ENCODE data around the gene GALNT17.

GALNT17 gene

DNA sequence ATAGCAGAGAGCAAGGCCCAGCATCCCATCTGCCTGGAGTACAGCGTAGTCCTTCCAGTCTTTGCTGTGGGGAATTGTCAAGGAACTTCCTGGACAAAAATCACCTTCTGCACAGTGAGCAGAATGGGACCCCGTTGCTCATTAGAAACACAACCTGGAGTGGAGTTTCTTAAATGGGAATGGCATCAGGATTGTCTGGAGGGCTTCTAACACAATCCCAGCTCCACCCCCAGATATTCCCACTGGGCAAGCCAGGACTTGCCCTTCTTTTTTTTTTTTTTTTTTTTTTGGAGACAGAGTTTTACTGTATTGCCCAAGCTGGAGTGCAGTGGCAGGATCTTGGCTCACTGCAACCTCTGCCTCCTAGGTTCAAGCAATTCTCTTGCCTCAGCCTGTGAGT is 356.4 kb downstream of the GALNT17 start:
- H3K27ac ChIP-seq = no peak overlapping the region
- no peak overlapping the region for H3K4me2 ChIP-seq
- H4K20me1 ChIP-seq = no peaks in the 10 kb centered on the region
- H3K36me3 ChIP-seq = no peaks in the 10 kb centered on the region
- no peaks in the 10 kb centered on the region for H3K27me3 ChIP-seq
- H3K4me3 ChIP-seq = no peak overlapping the region
- H3K9me3 ChIP-seq = no peaks in the 10 kb centered on the region
- no peaks in the 10 kb centered on the region for H3K4me1 ChIP-seq
- H3K9ac ChIP-seq = no peak overlapping the region
- no peak for TF ChIP-seq Cebpa-rat (IDR thresholded peaks at IDR 0.05)

DNA sequence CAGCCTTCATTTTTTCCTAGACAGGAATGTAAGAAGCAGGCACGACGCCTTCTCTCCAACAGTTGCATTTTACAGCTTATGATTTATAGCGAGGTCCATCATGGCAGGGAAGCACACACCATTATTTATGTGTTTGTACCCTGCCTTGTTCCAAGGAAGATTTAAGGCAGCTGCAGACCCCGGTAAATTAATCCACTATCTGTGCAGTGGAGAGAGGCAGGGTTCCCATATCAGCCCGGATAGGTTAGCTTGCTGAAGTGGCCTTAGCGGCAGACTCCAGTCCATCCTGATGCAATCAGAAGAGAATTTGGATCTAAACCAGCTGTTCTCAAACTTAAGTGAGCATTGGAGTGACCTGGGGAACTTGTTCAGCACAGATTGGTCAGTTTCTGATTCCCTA is 359.4 kb downstream of the GALNT17 start:
- no peaks in the 10 kb centered on the region for H3K27me3 ChIP-seq
- H3K9ac ChIP-seq = no peak overlapping the region
- no peaks in the 10 kb centered on the region for H3K4me1 ChIP-seq
- no peak overlapping the region for H3K4me2 ChIP-seq
- no peaks in the 10 kb centered on the region for H3K9me3 ChIP-seq
- no peak overlapping the region for H3K27ac ChIP-seq
- TF ChIP-seq Cebpa-rat (IDR thresholded peaks at IDR 0.05) = no peak
- H4K20me1 ChIP-seq = no peaks in the 10 kb centered on the region
- H3K4me3 ChIP-seq = no peak overlapping the region
- H3K36me3 ChIP-seq = no peaks in the 10 kb centered on the region

DNA sequence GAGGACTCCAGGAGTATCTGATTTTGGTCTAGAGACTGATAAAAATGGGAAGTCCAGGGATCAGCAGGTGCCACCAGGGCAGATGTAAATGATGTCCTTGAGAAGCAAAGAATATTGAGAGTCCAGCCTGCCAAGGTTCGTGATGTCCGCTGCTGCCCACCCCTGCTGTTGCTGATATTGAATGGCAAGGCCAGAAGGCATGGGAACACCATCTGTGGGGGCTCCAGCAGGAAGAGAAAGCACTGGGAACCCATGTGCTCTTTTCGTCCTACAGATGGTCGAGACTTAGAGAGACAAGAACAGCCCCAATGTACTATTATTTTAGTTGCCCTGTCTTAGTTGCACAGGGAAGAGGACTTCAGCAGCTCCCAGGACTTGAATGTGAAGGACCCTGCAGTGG is 363.9 kb downstream of the GALNT17 start:
- no peaks in the 10 kb centered on the region for H3K27me3 ChIP-seq
- TF ChIP-seq Cebpa-rat (IDR thresholded peaks at IDR 0.05) = no peak
- H3K4me1 ChIP-seq = no peaks in the 10 kb centered on the region
- H3K4me2 ChIP-seq = no peak overlapping the region
- H3K9me3 ChIP-seq = no peaks in the 10 kb centered on the region
- no peak overlapping the region for H3K27ac ChIP-seq
- H4K20me1 ChIP-seq = no peaks in the 10 kb centered on the region
- H3K36me3 ChIP-seq = no peaks in the 10 kb centered on the region
- no peak overlapping the region for H3K4me3 ChIP-seq
- H3K9ac ChIP-seq = no peak overlapping the region

DNA sequence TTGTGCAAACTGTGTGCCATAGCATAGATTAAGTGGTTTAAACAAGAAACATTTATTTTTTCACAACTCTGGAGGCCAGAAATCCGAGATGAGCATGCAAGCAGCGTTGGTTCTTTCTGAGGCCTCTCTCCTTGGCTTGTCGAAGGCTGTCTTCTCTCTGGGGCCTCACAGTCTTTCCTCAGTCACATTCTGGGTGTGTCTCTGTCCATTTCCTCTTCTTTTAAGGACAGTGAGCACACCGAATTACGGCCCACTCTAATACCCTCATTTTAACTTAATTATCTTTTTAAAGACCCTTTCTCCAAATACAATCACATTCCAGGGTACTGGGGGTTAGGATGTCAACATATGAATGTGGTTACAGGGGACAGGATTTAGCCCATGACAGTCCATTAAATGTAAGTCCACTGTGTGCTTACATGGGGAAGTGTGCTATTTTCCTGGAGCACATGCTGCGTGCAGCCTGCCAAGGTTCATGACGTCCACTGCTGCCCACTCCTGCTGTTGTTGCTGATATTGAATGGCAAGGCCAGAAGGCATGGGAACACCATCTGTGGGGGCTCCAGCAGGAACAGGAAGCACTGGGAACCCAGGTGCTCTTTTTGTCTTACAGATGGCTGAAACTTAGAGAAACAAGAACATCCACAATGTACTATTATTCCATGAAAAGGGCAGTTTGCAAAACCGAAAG is 365.5 kb downstream of the GALNT17 start:
- Histone ChIP-seq H3K9ac (no peak overlapping the region), H3K9me3 (no peaks in the 10 kb centered on the region), H3K4me2 (no peak overlapping the region), H4K20me1 (no peaks in the 10 kb centered on the region), H3K27ac (no peak overlapping the region), H3K4me1 (no peaks in the 10 kb centered on the region), H3K27me3 (no peaks in the 10 kb centered on the region), H3K4me3 (no peak overlapping the region), H3K36me3 (no peaks in the 10 kb centered on the region)
- TF ChIP-seq Cebpa-rat (IDR thresholded peaks at IDR 0.05) = no peak

DNA sequence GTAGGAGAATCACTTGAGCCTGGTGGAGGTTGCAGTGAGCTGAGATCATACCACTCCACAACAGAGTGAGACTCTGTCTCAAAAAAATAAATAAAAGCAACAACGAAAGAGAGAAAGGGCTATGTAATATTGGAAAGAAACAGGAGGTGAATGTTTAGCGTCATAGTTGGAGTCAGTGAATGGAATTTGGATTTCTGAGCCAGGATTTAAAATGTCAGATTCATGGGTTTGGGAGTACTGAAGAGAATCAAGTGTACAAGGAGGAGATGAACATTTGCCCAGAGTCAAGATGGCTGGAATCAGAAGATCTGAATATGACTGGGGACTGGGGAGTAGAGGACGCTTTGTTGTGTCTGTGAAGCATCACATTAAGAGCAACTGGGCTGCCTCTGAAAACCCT is 366.4 kb downstream of the GALNT17 start:
- Histone ChIP-seq H3K27me3 (no peaks in the 10 kb centered on the region), H4K20me1 (no peaks in the 10 kb centered on the region), H3K36me3 (no peaks in the 10 kb centered on the region), H3K4me2 (no peak overlapping the region), H3K4me1 (no peaks in the 10 kb centered on the region), H3K9me3 (no peaks in the 10 kb centered on the region), H3K27ac (no peak overlapping the region), H3K9ac (no peak overlapping the region), H3K4me3 (no peak overlapping the region)
- no peak for TF ChIP-seq Cebpa-rat (IDR thresholded peaks at IDR 0.05)

DNA sequence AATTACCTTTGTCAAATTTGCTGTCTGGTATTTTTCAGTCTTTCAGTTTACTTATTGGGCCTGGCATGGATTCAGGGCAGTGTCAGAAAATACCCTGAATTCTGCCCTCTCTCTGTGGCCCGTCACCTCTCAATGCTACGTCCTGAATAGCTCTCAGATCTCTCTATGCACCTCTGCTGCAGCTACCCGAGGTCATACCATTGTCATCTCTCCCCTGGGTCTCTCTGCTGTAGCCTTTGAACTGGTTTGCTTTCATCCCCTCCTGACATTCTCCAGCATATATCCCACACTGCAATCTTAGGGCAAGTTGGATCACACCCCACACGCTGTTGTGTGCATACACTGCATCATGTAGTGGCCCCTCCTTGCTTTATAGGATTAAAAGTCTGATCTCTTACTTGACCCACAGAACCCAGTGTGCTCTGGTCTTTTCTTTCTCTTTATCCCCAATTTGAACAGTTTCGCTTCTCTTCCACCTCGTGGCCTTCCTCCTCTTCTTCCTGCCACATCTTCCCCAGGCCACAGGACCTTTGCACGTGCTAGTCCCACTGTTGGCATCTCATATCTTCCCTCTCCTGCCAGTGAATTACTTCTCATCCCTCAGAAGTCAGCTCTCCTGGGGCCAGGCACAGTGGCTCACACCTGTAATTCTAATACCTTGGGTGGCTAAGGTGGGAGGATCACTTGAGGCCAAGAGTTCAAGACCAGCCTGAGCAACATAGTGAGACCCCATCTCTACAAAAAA is 372.9 kb downstream of the GALNT17 start:
- no peak for TF ChIP-seq Cebpa-rat (IDR thresholded peaks at IDR 0.05)
- H3K9me3 ChIP-seq = no peaks in the 10 kb centered on the region

DNA sequence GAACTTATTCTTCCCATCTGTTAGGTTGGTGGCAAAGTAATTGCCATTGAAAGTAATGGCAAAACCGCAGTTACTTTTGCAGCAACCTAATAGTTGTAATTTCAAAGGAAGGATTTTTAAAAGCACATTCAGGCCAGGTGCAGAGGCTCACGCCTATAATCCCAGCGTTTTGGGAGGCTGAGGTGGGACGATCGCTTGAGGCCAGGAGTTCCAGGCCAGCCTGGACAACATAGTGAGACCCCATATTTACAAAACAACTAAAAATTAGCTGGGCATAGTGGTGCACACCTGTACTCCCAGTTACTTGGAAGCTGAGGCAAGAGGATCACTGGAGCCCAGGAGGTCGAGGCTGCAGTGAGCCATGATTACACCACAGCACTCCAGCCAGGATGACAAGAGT is 374.9 kb downstream of the GALNT17 start:
- H4K20me1 ChIP-seq = no peaks in the 10 kb centered on the region
- no peak overlapping the region for H3K9ac ChIP-seq
- H3K4me2 ChIP-seq = no peak overlapping the region
- no peaks in the 10 kb centered on the region for H3K36me3 ChIP-seq
- no peak for TF ChIP-seq Cebpa-rat (IDR thresholded peaks at IDR 0.05)
- H3K9me3 ChIP-seq = no peaks in the 10 kb centered on the region
- no peak overlapping the region for H3K4me3 ChIP-seq
- H3K4me1 ChIP-seq = no peaks in the 10 kb centered on the region
- H3K27ac ChIP-seq = no peak overlapping the region
- H3K27me3 ChIP-seq = no peaks in the 10 kb centered on the region

More for the DNA sequence above, 372.9 kb downstream of the GALNT17 start:
- H3K9ac ChIP-seq = no peak overlapping the region
- no peak overlapping the region for H3K27ac ChIP-seq
- no peak overlapping the region for H3K4me2 ChIP-seq
- H4K20me1 ChIP-seq = no peaks in the 10 kb centered on the region
- no peaks in the 10 kb centered on the region for H3K36me3 ChIP-seq
- H3K27me3 ChIP-seq = no peaks in the 10 kb centered on the region
- no peaks in the 10 kb centered on the region for H3K4me1 ChIP-seq
- H3K4me3 ChIP-seq = no peak overlapping the region

DNA sequence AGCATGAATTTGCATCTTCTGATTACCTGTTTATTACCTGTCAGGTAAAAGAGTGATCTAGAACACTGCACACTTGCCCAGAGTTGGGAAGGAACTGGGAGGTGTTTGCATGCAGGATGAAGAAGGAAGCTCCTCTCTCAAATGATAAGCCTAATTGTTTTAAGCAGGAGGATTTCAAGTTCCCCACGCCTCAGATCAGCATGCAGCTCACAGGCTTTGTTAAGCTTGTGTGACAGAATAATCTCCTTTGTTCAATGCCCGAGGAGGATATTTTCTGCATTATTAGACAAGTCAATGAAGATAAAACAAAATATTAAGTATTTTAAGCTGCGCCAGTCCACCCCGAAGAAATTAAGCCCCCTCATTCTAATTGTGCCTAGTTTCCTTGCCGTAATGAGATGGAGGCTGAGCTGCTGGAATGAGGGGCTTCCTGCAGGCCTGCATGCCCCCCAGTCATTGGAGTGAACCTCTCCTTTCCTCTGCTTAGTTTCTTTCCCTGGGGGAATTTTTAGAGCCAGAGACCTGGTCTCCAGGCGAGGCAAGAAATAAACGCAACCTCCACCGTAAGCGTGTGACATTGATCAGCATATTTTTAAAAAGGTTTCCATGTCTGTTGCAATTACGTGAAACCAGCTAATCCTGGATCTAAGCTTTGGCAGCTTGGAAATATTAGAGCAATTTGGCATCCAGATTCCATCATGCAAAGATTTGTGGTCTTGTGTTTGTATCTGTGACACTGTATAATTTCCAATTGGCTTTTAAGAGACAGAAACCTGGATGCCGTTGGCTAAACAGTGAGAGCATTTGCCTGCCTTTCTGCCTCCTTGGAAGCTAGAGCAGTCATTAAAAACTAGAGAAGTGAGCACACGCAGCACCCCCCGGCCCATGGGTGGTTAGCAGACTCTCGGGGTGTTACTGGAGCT is 376.0 kb downstream of the GALNT17 start:
- no peak overlapping the region for H3K9ac ChIP-seq
- no peak overlapping the region for H3K4me2 ChIP-seq
- H3K27me3 ChIP-seq = no peaks in the 10 kb centered on the region
- H3K36me3 ChIP-seq = no peaks in the 10 kb centered on the region
- H3K4me1 ChIP-seq = no peaks in the 10 kb centered on the region
- H3K4me3 ChIP-seq = no peak overlapping the region
- no peak overlapping the region for H3K27ac ChIP-seq
- H3K9me3 ChIP-seq = no peaks in the 10 kb centered on the region
- TF ChIP-seq Cebpa-rat (IDR thresholded peaks at IDR 0.05) = no peak
- no peaks in the 10 kb centered on the region for H4K20me1 ChIP-seq

DNA sequence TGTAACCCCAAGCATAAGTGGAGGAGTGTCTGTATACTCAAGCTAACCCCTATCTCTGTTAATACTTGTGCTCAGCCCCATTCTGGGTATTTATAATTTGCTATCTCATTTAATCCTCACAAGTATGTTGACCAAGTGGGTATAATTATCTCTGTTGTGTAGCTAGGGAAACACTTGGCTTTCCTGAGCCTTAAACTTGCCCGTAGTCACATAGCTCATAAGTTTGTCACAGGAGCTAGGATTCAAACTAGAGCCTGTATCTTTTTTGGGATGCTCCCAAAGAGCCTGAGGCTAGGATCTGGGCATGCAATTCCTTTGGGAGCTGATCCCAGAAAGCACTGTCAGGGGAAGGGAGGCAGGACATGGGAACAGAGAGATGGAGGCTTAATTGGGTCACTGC is 377.4 kb downstream of the GALNT17 start:
- H3K36me3 ChIP-seq = no peaks in the 10 kb centered on the region
- no peak overlapping the region for H3K9ac ChIP-seq
- no peak overlapping the region for H3K27ac ChIP-seq
- no peaks in the 10 kb centered on the region for H3K27me3 ChIP-seq
- no peak overlapping the region for H3K4me3 ChIP-seq
- no peaks in the 10 kb centered on the region for H4K20me1 ChIP-seq
- TF ChIP-seq Cebpa-rat (IDR thresholded peaks at IDR 0.05) = no peak
- H3K9me3 ChIP-seq = peaks cover 7% of the 10 kb centered on the region; the same call in 1 of the 2 replicates
- H3K4me2 ChIP-seq = no peak overlapping the region
- H3K4me1 ChIP-seq = no peaks in the 10 kb centered on the region
